ENCODE results near the gene CYP2B6. TPM values are rescaled to one million over a fixed set of nuclear protein-coding genes. Genes with fewer than 3 reads are reported as not detected.
"Not testable (repeated sequence)": the region's sequence is repeated elsewhere in the genome, so short reads cannot be mapped to it uniquely, and the experiment has no call there.

Gene CYP2B6
- total and polyA plus RNA-seq, 2 donors (not counting 1 experiment from before 2014, with no cell fraction given): not detected

- H3K4me1 Mint-ChIP-seq: no peaks in the 10 kb centered on the region
- Histone ChIP-seq H3K4me3 (ENCODE audit: control extremely low read depth in 1 of 5, extremely low read depth in 1 of 5, insufficient read depth in 1 of 5, low read depth in 2 of 5, low read length in 4 of 5) (no peak overlapping the region), H3K9ac (ENCODE audit: low read length) (no peak overlapping the region), H3K4me2 (replicated peaks; ENCODE audit: low read depth, low read length, poor library complexity, severe bottlenecking) (no peak overlapping the region), H3K36me3 (replicated peaks in 1 of 2; ENCODE audit: control extremely low read depth in 1 of 2, control insufficient read depth in 1 of 2, extremely low read depth in 1 of 2, insufficient read depth in 2 of 2, low read length in 1 of 2) (no peaks in the 10 kb centered on the region), H3K9me3 (ENCODE audit: control extremely low read depth in 1 of 3, control insufficient read depth in 2 of 3, insufficient read depth in 1 of 3, low read length in 2 of 3) (peaks cover 0 to 10% (median 0%) of the 10 kb centered on the region in 3 donors), H3K79me2 (ENCODE audit: control insufficient read depth, insufficient read depth, low read length) (no peaks in the 10 kb centered on the region), H3K4me1 (ENCODE audit: control insufficient read depth in 2 of 2, insufficient read depth in 2 of 2, low read length in 2 of 2) (no peaks in the 10 kb centered on the region), H3K27ac (ENCODE audit: low read length in 2 of 2) (no peak overlapping the region), H3K27me3 (replicated peaks in 1 of 4; ENCODE audit: control extremely low read depth in 1 of 4, control insufficient read depth in 3 of 4, insufficient read depth in 4 of 4, low read length in 3 of 4) (peaks cover 0 to 6% (median 0%) of the 10 kb centered on the region in 4 experiments), H4K20me1 (ENCODE audit: control insufficient read depth, insufficient read depth, low read length, poor library complexity, severe bottlenecking) (no peaks in the 10 kb centered on the region), H2AFZ (ENCODE audit: insufficient read depth, low read depth, low read length, poor library complexity, severe bottlenecking) (no peak overlapping the region)
- peaks cover 35% of the 10 kb centered on the region for H3K27me3 Mint-ChIP-seq
- intact Hi-C loops (cut with micrococcal nuclease): no loop called here
- no peak for DNase-seq
- no CpG with 5 or more reads among the region's 3 CpGs for WGBS (ENCODE audit: insufficient coverage)
- peaks cover 5% of the 10 kb centered on the region for H3K9me3 Mint-ChIP-seq (ENCODE audit: insufficient read depth)
- TF ChIP-seq CTCF (IDR thresholded peaks at IDR 0.05) (no peak), EZH2 (IDR thresholded peaks at IDR 0.05; ENCODE audit: borderline replicate concordance, insufficient read depth, low read depth, low read length, poor library complexity, severe bottlenecking) (no peak)
- H3K4me3 Mint-ChIP-seq: no peak overlapping the region
- POLR2A ChIA-PET: no interaction called here
- no peak for ATAC-seq (ENCODE audit: low read depth)
- CTCF ChIA-PET: interaction anchor here (1.1 kb wide), 1 partner anchor 21 kb away, joined by 3 read pairs; no protein-coding TSS in a partner anchor
- H3K27ac Mint-ChIP-seq: no peak overlapping the region
These were observed 9.2 kb downstream of the CYP2B6 start for GRCh38 chr19:41000310-41000737.

- H3K79me2 ChIP-seq (ENCODE audit: control insufficient read depth, insufficient read depth, low read length): no peaks in the 10 kb centered on the region
- H3K9me3 Mint-ChIP-seq (ENCODE audit: insufficient read depth): peaks cover 5% of the 10 kb centered on the region
- no peak overlapping the region for H2AFZ ChIP-seq (ENCODE audit: insufficient read depth, low read depth, low read length, poor library complexity, severe bottlenecking)
- no peak overlapping the region for H3K4me3 Mint-ChIP-seq
- ChIA-PET CTCF (interaction anchor here (1.1 kb wide), 1 partner anchor 20 kb away, joined by 3 read pairs; no protein-coding TSS in a partner anchor), POLR2A (no interaction called here)
- no peaks in the 10 kb centered on the region for H3K36me3 ChIP-seq (replicated peaks in 1 of 2; ENCODE audit: control extremely low read depth in 1 of 2, control insufficient read depth in 1 of 2, extremely low read depth in 1 of 2, insufficient read depth in 2 of 2, low read length in 1 of 2)
- 93% methylated on average over 3 of the region's 9 CpGs for WGBS (ENCODE audit: insufficient coverage)
- no peak overlapping the region for H3K4me2 ChIP-seq (replicated peaks; ENCODE audit: low read depth, low read length, poor library complexity, severe bottlenecking)
- H3K9me3 ChIP-seq (ENCODE audit: control extremely low read depth in 1 of 3, control insufficient read depth in 2 of 3, insufficient read depth in 1 of 3, low read length in 2 of 3): peaks cover 0 to 10% (median 0%) of the 10 kb centered on the region in 3 donors
- H3K27me3 ChIP-seq (replicated peaks in 1 of 4; ENCODE audit: control extremely low read depth in 1 of 4, control insufficient read depth in 3 of 4, insufficient read depth in 4 of 4, low read length in 3 of 4): peaks cover 0 to 6% (median 0%) of the 10 kb centered on the region in 4 experiments
- H4K20me1 ChIP-seq (ENCODE audit: control insufficient read depth, insufficient read depth, low read length, poor library complexity, severe bottlenecking): no peaks in the 10 kb centered on the region
- intact Hi-C loops (cut with micrococcal nuclease): no loop called here
- DNase-seq (no peak), ATAC-seq (ENCODE audit: low read depth) (no peak)
- no peak overlapping the region for H3K4me3 ChIP-seq (ENCODE audit: control extremely low read depth in 1 of 5, extremely low read depth in 1 of 5, insufficient read depth in 1 of 5, low read depth in 2 of 5, low read length in 4 of 5)
- no peaks in the 10 kb centered on the region for H3K4me1 Mint-ChIP-seq
- no peak overlapping the region for H3K27ac Mint-ChIP-seq
- H3K27me3 Mint-ChIP-seq: peaks cover 38% of the 10 kb centered on the region
- no peaks in the 10 kb centered on the region for H3K4me1 ChIP-seq (ENCODE audit: control insufficient read depth in 2 of 2, insufficient read depth in 2 of 2, low read length in 2 of 2)
- no peak overlapping the region for H3K27ac ChIP-seq (ENCODE audit: low read length in 2 of 2)
- TF ChIP-seq CTCF (IDR thresholded peaks at IDR 0.05) (no peak), EZH2 (IDR thresholded peaks at IDR 0.05; ENCODE audit: borderline replicate concordance, insufficient read depth, low read depth, low read length, poor library complexity, severe bottlenecking) (no peak)
- no peak overlapping the region for H3K9ac ChIP-seq (ENCODE audit: low read length)
These were observed 10.3 kb downstream of the CYP2B6 start for GRCh38 chr19:41001243-41001971.

- H3K9ac ChIP-seq (ENCODE audit: low read length); H3K4me2 ChIP-seq (replicated peaks; ENCODE audit: low read depth, low read length, poor library complexity, severe bottlenecking); H3K79me2 ChIP-seq (ENCODE audit: control insufficient read depth, insufficient read depth, low read length); H3K4me3 ChIP-seq (ENCODE audit: control extremely low read depth in 1 of 5, extremely low read depth in 1 of 5, insufficient read depth in 1 of 5, low read depth in 2 of 5, low read length in 4 of 5); H3K4me1 ChIP-seq (ENCODE audit: control insufficient read depth in 2 of 2, insufficient read depth in 2 of 2, low read length in 2 of 2); H3K27me3 ChIP-seq (replicated peaks in 1 of 4; ENCODE audit: control extremely low read depth in 1 of 4, control insufficient read depth in 3 of 4, insufficient read depth in 4 of 4, low read length in 3 of 4); H4K20me1 ChIP-seq (ENCODE audit: control insufficient read depth, insufficient read depth, low read length, poor library complexity, severe bottlenecking); ATAC-seq (ENCODE audit: low read depth); H3K4me3 Mint-ChIP-seq; H3K27ac ChIP-seq (ENCODE audit: low read length in 2 of 2); H3K36me3 ChIP-seq (replicated peaks in 1 of 2; ENCODE audit: control extremely low read depth in 1 of 2, control insufficient read depth in 1 of 2, extremely low read depth in 1 of 2, insufficient read depth in 2 of 2, low read length in 1 of 2); CTCF ChIA-PET; H3K27ac Mint-ChIP-seq; DNase-seq; POLR2A ChIA-PET; H3K4me1 Mint-ChIP-seq; intact Hi-C loops (cut with micrococcal nuclease); H3K9me3 Mint-ChIP-seq (ENCODE audit: insufficient read depth); H2AFZ ChIP-seq (ENCODE audit: insufficient read depth, low read depth, low read length, poor library complexity, severe bottlenecking); H3K9me3 ChIP-seq (ENCODE audit: control extremely low read depth in 1 of 3, control insufficient read depth in 2 of 3, insufficient read depth in 1 of 3, low read length in 2 of 3): not testable (repeated sequence)
- H3K27me3 Mint-ChIP-seq: peaks cover 46% of the 10 kb centered on the region
- 93% methylated on average over 4 of the region's 8 CpGs for WGBS (ENCODE audit: insufficient coverage)
These were observed 12.6 kb downstream of the CYP2B6 start for GRCh38 chr19:41003656-41004055.

Data from B cell (primary cell).